ENCODE data around the gene ARHGAP25.
"Not testable (repeated sequence)": the region's sequence is repeated elsewhere in the genome, so short reads cannot be mapped to it uniquely, and the experiment has no call there.

The ARHGAP25 gene

DNA sequence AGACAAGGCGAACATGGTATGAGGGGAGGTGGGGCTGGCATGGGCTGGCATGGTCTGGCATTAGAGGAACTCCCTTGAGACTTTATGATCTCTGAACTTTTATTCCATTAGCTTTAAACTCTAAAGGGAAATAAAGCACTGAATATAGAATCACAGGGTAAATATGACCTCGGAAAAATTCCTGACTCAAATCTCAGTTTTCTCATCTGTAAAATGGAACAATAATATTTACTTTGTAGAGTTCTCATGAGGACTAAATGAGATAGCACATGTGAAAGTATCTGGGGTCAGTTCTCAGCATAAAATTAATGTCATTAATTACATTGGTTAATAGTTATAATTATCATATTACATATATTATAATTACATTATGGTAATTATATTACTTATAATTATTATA, 65.9 kb downstream of the ARHGAP25 start:
- no peak for DNase-seq

DNA sequence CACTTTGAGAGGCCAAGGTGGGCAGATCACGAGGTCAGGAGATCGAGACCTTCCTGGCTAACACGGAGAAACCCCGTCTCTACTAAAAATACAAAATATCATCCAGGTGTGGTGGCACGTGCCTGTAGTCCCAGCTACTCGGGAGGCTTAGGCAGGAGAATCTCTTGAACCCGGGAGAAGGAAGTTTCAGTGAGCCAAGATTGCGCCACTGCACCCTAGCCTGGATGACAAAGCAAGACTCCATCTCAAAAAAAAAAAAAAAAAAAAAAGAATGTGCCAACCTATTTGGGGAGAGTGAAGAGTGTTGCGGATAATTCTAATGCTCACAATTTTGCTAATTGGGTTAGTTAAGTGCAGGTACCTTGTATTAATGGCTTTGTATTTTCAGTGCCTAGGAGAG, 67.5 kb downstream of the ARHGAP25 start:
- not testable (repeated sequence) for DNase-seq

DNA sequence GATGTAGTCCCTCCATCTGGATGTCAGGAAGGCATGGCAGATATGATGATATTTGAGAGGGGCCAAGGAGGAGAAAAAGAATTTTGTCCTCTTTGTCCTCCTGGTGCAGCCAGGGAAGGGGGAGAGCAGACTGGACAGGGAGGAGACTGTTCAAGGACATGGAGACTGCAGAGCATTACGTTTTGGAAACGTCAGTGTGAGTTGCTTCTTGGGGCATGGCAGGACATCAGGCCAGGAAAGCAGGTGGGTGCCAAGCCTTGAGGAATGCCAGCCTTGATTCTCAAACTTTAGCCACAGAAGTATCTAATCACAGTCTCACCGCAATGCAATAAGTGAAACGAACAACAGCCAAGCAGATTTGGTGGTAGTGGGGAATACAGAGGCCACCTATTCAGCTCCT, 70.4 kb downstream of the ARHGAP25 start:
- DNase-seq: no peak

DNA sequence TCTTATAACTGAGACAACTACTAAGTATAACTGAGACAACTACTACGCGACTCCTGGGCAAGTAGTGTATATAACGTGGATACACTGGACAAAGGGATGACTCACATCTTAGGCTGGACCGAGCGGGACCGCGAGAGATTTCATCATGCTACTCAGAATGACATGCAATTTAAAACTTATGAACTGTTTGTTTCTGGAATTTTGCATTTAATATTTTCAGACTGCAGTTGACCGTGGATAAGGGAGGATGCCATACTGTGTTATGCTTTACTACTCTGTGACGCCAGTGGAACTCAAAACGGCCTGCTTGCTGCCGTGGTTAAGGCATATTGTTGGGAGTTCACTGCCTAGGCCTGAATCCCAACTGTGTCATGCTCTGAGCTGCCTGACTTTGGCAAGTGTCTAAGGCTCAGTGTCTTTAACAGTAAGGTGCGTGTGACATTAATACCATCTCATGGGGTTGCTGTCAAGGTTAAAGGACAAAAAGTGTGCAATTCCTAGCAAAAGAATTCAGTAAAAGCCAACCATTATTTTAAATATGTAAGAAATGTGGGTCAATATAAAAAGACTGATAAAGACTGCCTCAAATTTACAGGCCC, 72.0 kb downstream of the ARHGAP25 start:
- DNase-seq: no peak

DNA sequence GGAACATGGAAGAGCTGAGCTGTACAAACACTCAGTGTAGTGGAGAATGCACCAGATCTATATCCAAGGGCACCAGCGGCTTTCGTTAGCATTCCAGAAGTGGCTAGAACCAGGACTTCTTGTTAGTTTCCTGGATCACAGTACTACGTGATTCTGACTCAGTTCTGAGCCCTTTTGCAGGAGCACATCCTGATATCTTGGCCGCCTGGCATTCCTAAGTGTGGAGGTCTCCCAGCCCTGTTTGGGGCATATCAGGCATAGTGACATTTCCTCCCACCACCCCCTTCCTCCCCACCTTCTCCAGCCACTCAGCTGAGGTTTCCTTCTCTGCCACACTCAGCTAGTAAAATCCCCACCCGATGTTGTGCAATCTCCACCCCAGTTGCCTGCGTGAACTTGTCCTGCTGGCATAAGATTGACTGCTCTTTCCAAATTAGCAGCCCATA, 73.2 kb downstream of the ARHGAP25 start:
- no peak for DNase-seq

DNA sequence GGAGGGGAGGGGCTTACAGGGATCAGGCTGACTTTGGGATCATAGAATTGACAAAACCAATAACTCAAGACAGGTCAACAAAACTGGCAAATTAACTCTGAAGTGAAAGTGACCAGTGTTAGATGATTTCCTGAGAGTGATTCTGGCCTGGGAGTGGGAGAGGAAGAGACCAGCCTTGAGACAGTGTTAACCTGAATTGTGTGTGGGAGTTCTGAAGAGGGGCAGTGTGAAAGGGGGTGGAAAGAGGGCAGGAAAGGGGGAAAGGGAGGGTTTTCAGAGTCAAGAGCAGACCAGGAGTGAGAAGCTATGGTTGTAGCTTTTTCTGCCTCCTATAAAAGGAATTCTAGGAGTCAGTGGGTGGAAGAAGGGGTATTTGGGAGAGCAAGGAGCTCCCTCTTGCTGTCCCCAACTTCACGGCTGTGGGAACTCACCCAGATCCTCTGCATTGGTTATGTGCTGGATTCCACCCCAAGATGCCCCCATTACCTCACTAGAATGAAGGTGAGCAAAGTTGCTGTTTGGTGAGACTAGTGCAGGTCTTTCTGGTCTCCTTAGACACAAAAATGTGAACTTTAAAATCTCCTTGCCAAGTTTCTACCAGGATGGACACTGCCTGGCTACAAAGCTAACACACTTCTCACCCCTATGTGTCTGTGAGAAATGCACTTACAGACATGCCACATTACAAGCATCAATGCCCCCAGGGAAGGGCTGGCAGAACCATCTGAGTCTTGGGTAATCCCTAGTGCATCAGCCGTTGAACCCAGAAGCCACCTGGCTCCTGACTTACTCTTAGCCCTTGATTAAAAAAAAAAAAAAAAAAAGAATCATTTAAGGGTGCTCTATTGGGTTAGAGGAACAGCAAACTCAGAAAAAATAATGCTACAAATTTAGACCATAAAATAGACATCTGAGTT, 75.0 kb downstream of the ARHGAP25 start:
- DNase-seq: no peak

DNA sequence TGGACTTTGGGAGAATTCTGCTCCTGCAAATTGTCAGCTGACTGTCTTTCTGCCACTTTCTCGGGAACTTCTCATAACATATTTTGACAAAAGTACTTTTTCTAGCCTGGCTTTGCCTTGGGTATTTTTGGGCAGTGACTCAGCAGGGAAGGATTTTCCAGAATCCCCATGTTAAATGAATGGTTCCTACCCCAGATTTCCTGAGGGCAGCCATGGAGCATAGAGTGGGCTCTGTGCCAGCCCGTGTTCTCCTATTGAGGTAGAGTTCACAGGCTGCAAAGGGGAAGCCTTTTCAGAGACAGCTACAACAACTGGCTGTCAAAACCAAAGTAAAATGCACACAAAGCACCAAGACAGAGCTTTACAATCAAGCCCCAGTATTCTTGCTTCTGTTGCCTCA, 76.8 kb downstream of the ARHGAP25 start:
- no peak for DNase-seq

DNA sequence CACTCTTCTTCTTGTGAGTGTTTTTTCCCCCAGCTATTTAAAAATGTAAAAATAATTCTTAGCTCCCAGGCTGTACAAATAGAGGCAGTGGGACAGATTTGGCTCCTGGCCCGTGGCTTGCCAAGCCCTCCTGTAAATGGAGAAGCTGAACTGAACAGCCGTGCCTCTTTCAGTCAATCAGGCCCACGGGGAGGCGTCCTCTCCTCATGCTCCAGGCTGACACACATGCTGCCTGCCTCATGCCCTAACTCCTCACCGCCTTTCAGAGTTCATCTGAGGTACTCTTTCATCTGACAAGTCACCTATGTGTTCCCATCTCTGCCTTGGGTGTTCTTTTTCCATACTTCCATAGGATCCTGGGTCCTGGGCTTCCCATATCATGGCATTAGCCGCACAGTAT, 77.6 kb downstream of the ARHGAP25 start:
- peak; percentile 5 for DNase-seq

DNA sequence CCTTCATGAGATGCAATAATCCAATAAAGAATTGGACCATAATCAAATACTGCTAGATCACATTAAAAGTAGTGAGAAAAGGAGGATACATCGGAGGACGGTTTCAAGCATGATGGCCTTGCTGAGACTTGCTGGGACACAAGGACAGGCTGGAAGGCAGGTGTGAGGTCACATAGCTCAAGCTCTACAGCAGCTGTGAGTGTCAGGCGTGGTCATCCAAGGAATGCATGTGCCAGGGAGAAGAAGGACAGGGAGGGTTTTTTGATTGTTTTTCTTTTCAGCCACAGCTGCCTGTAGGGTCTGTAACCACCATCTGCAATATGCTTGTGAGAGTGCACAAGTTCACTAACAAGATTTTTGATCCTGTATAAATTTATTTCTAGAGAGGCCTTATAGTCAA, 79.0 kb downstream of the ARHGAP25 start:
- DNase-seq: no peak

DNA sequence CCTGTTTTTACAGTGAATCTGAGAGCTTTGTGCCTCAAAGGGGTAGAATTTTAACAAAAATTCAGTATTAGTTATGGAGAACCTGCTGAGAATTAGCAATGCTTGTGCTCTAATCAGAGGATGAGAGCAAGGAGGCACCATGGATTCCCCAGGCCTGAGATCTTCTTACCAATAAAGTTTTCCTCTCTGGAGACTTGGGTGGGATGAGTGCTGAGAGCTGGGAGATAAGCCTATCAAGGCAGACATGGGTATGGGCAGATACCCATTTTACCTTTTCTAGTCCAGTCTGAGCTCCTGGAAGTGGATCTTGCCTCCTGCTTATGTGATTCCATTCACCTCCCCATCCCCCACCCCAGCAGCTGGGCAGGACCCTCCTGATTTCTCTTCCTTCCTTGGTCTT, 82.7 kb downstream of the ARHGAP25 start:
- no peak for DNase-seq

DNA sequence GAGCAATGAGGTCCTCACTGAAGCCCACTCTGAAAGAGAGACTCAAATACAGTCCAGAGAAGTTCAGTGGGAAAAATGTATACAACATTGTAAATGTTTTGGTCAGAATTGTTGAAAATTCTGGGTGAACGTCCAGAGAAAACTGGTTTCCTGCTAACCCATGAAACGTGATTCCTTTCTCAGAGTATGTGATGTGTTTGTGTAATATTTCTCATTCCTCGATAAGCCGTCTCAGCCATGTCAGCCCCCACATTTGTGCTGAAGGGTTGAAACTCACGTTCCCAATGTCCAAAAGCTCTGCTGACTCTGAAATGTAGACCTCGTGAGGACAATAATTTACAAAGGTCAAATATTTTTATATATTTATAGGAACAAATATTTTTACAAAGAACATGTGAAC, 84.9 kb downstream of the ARHGAP25 start:
- DNase-seq: no peak

DNA sequence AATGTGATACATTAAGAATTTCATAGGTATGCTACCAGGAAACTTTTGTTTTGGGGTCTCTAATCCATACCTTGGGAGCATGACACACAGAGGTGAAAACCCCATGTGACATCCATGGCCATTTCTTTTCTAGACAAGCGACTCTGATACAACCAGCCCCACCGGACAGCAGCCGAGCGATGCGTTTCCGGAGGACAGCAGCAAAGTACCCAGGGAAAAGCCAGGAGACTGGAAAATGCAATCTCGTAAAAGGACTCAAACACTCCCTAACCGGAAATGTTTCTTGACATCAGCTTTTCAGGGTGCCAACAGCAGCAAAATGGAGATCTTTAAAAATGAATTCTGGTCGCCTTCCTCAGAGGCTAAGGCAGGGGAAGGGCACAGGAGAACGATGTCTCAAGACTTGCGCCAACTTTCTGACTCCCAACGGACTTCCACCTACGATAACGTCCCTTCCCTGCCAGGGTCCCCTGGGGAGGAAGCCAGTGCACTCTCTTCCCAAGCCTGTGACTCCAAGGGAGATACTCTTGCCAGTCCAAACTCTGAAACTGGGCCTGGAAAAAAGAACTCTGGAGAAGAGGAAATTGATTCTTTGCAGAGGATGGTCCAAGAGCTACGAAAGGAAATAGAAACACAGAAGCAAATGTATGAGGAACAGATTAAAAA, 87.7 kb downstream of the ARHGAP25 start:
- no peak for DNase-seq

DNA sequence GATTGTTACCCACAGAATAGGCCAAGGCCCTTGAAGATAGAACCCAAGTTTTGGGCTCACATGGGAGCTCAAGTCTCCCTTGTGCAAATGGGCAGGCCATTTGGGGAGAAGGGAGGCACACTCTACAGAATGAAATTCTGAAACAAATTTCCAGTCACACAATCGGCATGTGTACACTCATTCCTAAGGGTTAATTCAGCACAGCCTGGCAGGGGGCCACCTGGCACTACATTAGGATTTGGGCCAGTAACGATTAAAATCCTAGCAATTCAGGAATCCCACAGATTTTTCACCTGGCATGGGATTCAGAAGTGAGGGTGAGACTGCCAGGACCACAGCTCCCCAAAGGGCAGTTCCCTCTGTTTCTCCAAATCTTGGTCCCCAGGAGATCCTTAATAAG, 90.2 kb downstream of the ARHGAP25 start:
- no peak for DNase-seq

DNA sequence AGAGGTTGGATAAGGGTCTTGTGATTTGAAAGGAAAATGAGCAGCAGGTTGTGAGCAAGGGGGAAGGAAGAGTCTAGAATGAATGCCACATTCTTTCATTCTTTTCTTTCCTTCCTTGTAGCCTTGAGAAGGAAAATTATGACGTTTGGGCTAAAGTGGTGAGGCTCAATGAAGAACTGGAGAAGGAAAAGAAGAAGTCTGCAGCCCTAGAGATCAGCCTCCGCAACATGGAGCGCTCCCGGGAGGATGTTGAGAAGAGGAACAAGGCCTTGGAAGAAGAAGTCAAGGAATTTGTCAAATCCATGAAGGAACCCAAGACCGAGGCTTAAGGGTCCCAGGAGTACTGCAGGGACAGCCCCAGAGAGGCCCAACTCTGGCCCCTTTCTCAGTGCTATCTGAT, 91.3 kb downstream of the ARHGAP25 start:
- DNase-seq: no peak

DNA sequence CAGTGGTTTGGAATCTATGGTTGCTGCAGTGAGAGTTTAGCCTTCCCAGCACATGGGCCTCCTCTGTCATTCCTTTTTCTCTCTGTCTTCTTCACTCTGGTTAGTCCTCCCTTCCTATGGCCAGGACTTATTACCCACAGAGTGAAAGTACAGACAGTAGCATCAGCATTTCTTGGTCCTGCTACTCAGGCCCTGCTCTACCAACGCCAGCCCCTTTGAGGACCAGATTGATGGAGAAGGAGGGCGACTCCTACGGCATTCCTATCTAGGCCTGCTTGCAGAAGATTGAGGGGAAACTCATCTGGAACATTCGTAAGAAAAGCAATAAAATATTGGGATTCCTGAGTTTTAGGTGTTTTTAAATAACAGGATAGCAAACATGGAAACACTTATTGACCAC, 93.1 kb downstream of the ARHGAP25 start:
- DNase-seq: no peak

DNA sequence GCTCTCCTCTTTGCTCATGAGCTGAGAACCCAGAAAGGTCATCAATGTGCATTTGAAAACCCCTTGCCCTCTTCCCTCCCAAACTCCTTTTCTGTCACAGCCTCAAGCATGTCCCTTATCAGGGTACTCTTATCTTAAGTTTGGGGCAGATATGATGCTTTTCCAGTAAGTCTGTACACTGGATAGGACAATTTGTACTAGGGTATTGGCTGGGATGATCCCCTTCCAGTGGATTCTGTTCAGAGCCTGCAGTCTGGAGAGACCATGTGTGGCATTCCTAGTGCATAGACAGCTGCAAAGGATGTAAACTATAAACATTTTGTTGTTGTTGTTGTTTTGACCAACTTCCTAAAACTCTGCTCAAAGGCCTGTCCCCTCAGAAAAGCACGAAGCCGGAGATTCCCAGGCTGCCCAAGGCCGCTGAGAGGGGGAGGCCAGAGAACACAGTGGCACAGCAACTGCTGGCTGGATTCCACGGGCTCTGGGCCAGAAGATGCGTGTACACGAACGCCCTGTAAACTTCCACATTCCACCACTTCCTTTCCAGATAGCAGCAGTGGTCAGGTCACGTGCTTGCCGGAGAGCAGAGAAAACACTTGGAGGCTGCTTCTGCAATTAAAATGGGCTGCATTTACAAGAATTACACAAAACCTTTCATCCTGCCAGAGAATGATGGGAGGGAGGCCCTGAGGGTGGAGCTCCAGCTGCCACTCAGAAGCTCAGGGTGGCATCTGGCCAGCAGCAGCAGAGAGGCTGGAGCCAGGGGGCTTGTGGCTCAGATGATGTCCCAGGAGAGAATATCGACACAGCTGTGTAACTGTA, 94.5 kb downstream of the ARHGAP25 start:
- peak; percentile 96 for DNase-seq

DNA sequence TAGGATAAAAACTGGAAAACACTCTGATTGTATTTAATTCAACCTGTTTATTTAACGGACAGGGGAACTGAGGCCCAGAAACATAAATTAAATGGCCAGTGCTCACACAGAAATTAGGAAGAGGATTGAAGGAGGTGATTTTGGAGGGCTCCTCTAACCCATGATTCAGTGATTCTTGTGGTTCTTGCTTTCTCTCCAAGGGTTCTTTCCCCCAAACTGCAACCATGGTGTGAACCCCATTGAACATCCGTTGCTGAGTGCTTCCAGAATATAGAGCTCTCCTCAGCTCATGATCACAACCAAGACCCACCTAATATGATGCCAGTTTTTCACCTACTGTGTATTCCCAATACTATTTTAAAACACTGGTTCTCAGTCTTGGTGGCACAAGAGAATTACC, 95.1 kb downstream of the ARHGAP25 start:
- no peak for DNase-seq

DNA sequence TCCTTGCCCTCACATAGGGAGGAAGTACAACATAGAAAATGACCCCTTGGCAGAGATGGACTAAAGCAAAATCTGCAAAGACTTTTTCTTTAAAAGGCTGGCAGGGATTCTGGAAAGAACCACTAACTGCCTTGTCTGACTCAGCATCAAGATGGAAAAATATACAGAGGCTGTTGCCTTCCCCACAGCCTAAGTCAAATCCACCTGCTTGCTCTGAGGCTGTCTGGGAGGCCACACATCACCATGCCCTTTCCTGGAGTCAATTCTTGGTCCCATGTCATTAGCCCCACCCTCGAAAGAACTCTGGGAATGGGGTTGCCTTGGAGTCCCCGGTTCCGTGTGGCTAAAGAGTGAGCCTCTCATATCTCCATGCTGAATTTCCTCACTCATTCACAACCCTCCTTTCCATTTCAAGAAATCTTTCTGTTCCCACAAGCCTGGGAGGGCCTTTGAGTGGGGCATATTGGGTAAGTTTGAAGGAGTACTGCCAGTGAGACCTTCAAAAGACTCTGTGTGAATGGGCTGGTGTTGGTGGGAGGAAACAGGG, 97.1 kb downstream of the ARHGAP25 start:
- no peak for DNase-seq

DNA sequence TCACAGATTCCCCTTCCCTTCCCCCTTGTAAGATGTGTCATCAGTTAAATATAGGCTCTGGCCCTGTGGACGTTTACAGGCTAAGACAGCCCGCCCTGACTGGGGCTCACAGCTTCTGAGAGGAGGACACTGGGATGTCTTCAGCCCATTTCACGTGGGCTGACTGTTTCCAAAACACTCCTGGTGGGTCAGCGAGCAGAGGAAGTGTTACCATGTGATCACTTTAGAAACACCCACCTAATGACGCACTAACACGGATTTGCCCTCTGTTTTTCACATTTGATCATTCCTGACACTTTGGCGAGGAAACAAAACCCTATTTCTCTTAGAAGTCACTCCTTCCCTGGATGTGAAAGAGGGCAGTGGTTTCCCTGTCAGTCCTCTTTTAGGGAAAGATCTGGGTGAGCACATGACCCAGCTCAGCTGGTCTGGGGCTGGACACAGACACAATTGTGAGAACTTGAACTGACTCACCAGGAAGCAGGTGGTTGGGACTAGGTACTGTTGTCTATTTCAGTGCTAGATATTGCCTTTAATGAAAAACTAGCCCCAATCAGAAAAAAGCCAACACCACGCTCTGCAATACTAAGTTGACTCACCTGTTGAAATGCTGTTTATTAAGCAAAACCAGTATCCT, 97.7 kb downstream of the ARHGAP25 start:
- peak; percentile 29 for DNase-seq

DNA sequence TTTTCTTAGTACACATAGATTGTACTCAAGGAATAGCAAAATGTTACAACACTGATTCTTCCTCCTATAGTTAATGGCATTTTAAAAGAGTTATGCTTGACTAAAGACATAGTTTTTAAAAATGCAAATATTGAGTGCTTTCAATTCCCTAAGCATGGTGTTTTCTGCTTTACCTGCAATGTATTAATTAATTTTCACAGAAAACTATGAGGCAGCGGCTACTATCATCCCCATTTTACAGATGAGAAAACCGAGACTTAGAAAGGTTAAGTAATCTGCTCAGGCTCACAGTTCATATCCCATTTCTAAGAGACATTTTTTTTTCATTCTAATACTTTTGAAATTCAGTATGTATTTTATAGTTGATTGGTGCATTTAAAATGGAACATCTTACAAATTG, 98.6 kb downstream of the ARHGAP25 start:
- no peak for DNase-seq

DNA sequence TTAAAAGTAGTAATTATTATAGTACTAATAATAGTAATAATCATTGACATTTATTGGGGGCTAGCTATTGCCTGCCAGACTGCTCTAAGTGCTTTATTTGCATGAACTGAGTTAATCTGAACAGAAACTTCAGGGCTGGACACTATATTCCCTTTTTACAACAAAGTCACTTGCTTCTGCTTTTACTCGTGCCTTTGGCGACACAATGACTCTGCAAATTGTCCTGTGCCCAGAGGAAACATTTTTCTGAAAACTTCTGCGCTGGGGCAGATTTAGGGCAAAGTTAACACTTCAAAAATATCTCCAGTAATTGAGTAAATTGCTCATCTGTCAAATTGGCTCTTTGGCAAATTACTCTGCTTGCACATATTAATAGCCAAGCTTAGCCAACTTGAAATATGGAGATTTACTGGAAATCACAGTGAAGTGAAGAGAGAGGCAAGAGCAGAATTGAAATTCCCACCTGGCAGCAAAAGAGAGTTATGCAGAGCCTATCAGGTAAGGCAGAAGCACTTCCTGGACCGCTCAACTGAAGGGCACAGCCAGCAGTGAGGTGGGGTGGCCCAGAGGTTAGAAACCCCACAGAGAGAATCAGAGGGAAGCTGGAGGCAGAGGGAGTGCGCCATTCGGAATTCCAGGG, 100.2 kb downstream of the ARHGAP25 start:
- DNase-seq: no peak

DNA sequence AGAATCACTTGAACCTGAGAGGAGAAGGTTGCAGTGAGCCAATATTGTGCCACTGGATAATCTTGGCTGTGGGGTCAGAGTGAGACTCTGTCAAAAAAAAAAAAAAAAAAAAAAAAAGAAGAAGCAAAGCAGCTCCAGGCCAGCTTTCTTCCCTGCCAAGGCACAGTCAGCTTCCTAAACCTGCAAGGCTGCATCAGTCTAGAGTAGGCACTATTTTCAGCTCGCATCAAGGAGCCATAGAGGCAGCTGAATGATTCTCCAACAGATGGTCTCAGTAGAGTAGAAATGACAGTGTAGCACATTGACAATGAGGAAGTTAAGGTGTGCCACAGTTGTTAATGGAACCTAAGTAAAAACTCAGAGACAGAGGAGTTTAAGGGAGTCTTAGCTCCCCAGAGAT, 101.0 kb downstream of the ARHGAP25 start:
- peak; percentile 69 for DNase-seq

All from RPMI8226 (cell line).